Measurements from ENCODE around the gene LBHD2.
"Not testable (repeated sequence)": the region's sequence is repeated elsewhere in the genome, so short reads cannot be mapped to it uniquely, and the experiment has no call there.

The LBHD2 gene

GRCh38 chr14:103119527-103119926, 35.5 kb downstream of the LBHD2 start:
- not testable (repeated sequence) for DNase-seq (ENCODE audit: low read depth, low spot score)

GRCh38 chr14:103121121-103121845, 37.3 kb downstream of the LBHD2 start:
- no peak for DNase-seq (ENCODE audit: low read depth, low spot score)

GRCh38 chr14:103121846-103122584, 38.0 kb downstream of the LBHD2 start:
- DNase-seq (ENCODE audit: low read depth, low spot score): no peak

GRCh38 chr14:103122585-103122946, 38.6 kb downstream of the LBHD2 start:
- no peak for DNase-seq (ENCODE audit: low read depth, low spot score)

DNA sequence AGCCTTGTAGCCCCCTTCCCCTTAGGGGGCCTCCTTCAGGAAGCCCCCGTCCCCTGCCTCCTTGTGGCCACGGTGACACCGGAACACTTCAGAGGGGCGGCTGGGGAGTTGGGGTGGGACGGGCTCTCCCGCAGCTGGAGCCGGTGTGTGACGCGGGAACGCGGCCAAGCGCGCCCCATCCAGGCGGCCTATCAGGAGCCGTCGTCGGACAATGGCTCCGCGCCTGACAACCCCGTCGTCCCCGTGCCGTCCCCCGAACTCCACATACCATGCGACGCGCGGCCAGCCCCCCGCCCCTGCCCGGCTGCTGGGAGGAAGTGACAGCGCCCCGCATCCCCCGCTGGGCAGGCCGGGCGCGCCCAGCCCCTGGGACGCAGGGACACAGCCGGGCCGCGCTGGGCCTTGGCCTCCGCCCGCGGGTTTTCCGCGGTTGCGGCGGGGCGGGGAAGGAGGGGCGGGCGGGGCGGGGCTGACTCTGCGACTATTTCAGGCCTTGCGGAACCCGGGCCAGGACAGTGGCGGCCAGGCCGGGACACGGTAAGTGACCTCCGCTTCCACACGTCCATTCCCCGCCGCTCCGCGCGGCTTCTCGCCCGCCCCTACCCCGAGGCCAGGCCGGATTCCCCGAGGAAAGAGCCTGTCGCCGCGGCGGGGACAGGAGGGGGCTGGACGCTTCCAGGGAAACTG, 39.1 kb downstream of the LBHD2 start, which contains the start of gene TNFAIP2:
TNFAIP2 (plus strand) TSS at position 515 of the 687 bp plus-strand sequence. CDS start 2,997 bp downstream, outside the sequence.
- DNase-seq (ENCODE audit: low read depth, low spot score): no peak

GRCh38 chr14:103123634-103124500, 39.9 kb downstream of the LBHD2 start:
- DNase-seq (ENCODE audit: low read depth, low spot score): no peak

GRCh38 chr14:103124501-103125001, 40.5 kb downstream of the LBHD2 start:
- no peak for DNase-seq (ENCODE audit: low read depth, low spot score)

DNA sequence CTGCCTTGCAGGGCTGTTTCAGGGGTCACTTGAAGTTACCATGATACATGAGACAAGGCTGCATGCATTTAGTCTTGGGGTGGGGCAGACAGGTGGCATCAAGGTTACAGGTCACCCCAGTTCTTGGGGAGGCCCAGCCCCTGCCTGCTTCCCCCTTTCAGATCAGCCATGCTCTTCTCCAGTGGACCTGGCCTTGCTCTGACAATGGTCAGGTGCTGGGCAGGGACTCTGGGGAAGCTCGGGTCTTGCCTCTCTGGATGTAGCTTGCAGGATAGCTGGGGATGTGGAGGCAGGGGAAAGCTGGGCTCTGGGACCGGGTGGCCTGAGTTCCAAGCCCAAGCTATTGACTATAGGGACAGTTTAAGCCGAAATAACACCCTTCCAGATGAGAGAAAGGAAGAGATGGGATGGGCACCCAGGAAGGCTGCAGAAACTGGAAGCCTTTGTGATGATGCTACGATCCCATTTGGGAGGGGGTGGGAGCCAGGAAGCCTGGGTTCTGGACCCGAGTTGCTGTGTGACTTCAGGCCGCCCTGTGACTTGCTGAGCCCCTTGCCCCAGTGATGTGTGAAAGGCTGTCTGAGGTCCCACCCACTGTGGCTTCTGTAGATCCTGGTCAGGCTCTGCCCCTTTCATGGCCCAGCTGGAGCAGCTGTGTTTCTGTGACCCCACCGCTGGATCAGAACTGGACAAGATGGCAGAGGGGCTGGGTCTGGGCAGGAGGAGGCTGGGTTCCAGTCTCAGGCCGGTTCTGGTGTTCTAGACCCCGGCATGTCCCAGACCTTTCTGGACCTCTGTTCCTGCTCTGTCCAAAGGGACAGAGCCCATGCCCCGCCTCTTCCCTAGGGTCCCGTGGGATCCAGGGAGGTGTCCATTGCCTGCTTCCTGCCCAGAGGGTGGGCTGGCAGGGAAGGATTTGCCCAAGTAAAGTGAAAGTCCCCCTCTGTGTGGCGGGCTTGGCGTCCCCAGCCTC, 41.4 kb downstream of the LBHD2 start:
- DNase-seq (ENCODE audit: low read depth, low spot score): no peak

- no peak for DNase-seq (ENCODE audit: low read depth, low spot score)
These were observed 42.3 kb downstream of the LBHD2 start for GRCh38 chr14:103126088-103126872.

GRCh38 chr14:103126873-103127304, 42.9 kb downstream of the LBHD2 start:
- DNase-seq (ENCODE audit: low read depth, low spot score): no peak

- no peak for DNase-seq (ENCODE audit: low read depth, low spot score)
These were observed 43.3 kb downstream of the LBHD2 start for GRCh38 chr14:103127356-103127755.

DNA sequence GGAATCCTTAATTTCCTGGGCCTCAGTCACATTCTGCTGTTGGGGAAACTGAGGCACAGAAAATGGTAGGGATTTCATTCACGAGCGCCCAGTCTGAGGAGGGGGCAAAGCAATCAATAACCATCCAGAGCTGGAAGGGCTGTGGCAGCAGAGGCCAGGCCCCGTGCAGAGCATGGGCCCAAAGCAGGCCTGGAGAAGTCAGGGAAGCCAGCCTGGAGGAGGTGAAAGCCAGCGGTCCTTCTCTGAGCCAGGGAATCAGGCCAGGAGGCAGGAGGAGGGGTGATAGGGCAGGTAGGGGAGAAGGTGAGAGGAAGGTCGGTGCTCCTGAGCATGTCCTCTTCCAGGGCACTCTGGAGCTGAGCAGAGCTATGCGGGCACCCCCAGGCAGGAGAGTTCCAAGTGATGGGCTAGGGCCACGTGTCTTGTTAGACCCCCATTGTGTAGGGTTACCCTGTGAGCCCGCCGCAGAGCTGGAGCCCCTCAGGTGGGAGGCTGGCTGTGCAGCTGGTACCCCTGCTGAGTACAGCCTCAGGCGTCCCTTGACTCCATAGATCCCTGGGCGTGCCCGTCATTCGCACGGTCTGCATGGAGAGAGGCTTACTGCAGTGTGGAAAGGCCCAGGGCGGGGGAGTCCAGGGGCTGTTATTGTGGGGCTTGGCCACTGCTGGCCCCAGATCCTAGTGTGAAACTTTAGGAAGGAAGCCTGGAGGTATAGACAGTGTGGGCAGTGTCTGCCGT, 44.0 kb downstream of the LBHD2 start:
- no peak for DNase-seq (ENCODE audit: low read depth, low spot score)

DNA sequence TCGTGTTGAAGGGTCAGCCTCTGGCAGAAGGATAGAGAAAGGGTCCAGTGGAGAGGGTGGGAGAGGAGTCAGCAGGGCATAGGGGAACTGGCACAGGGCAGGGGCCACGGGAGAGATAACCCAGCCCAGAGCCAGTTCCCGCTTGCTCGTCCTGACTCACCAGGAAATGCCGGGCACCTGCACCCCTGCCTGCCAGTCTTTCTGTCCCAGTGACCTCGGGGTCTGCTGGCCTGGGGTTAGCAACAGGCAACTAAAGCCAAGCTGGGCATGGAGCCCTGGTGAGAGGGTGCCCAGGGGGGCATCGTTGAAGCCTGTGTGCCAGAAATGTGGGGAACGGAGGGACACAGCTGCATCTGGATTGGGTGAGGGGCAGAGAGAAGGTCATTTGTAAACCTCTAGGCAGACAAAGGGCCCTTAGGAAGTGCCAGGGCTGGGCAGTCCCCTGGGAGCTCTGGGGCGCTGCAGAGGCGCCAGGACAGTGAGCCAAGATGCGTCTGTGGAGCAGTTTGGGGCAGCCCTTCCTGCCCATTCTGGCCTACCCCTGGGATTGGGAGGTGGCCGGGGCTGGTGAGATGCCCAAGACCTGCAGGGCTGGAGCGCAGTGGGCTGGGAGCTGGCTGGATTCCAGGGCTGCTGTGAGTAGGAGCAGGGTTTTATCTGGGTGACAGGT, 44.8 kb downstream of the LBHD2 start:
- no peak for DNase-seq (ENCODE audit: low read depth, low spot score)

- no peak for DNase-seq (ENCODE audit: low read depth, low spot score)
These were observed 45.4 kb downstream of the LBHD2 start for GRCh38 chr14:103129301-103130016.

GRCh38 chr14:103130017-103130764, 46.2 kb downstream of the LBHD2 start:
- DNase-seq (ENCODE audit: low read depth, low spot score): no peak

- DNase-seq (ENCODE audit: low read depth, low spot score): no peak
These were observed 47.0 kb downstream of the LBHD2 start for GRCh38 chr14:103130965-103131364.

DNA sequence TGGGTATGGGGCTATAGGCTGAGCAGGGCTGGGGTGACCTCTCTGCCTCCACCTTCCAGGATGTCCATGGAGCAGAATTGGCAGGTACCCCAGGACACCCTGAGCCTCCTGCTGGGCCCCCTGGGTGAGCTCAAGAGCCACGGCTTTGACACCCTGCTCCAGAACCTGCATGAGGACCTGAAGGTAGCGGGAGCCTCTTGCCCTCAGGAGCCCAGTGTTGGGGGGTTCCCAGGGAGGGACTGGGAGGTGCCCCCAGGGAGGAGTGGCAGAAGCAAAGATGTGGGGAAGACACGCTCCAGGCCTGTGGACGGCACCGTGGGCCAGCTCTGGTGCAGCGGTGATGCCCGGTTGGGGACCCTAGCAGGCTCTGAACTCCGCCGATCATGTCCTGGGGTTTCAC, 47.6 kb downstream of the LBHD2 start:
- DNase-seq (ENCODE audit: low read depth, low spot score): no peak

All from activated naive CD8-positive, alpha-beta T cell treated with anti-CD3 and anti-CD28 coated beads, Interleukin-2, amount 50 U/mL, for 16 hours (primary cell).